ENCODE results near the gene NEGR1.
"Not testable (repeated sequence)": the region's sequence is repeated elsewhere in the genome, so short reads cannot be mapped to it uniquely, and the experiment has no call there.

NEGR1 gene

DNA sequence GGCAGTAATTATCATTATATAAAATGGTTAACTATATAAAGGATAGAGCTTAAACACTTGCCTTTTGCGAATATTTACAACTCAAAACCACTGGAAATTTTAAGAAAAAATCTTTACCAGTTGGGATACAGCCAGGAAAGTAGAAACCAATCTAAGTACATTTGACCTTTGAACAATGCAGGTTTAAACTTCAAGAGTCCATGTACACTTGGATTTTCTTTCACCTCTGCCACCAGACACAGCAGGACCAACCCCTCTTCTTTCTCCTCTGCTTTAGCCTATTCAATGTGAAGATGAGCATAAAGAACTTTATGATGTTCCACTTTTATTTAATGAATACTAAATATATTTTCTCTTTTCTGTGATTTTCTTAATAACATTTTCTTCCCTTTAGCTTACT is 361.1 kb downstream of the NEGR1 start:
- DNase-seq, result no peak

DNA sequence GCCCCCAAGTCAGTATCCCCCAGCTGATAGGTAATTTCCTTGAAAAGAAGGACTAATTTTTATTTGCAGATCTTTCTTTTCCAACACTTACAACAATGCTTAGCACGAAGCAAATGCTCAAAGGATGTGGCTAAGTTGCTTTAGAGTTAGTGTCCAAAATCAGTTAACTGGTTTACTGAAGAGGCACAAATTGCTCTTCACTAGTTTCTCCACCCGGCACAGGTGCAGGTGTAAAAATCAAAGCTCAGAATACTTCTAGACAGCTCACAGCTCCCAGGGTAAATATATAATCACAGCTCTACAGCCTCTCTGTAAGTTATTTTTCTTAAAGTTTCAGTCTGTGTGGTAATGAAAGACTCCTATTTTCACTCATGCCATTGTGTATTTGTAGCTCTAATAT is 361.8 kb downstream of the NEGR1 start:
- no peak for DNase-seq

DNA sequence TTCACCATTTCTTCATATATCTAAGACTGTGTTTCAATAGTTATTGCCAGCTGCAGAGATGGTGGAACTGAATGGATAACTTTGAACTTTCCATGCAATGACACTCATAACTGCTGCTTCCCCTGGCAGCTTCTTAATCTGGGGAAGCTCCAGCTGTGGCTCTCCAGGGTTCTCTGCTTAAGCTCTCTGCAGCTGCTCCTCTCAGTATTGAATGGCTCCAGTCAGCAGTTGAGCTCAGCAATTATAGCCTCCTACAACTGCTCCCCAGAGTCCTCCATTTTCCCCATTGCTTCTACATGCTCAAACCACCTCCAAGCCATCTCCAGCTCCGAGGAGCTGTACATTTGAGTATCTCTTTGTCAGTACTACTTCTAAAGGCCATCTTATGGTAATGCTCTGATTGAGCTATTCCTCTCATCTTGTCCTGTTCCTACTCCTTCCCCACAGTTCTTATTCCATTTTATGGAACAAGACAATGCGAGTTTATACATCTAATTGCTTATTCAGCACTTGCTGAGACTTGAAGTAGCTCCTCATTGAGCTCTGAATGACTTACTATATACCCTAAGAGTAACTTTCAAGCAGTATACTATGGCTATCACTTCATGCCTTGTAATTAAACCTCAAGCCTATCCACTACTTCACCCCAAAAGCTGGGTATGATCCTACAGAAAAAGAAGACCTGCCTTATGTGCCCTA is 362.4 kb downstream of the NEGR1 start:
- no peak for DNase-seq

DNA sequence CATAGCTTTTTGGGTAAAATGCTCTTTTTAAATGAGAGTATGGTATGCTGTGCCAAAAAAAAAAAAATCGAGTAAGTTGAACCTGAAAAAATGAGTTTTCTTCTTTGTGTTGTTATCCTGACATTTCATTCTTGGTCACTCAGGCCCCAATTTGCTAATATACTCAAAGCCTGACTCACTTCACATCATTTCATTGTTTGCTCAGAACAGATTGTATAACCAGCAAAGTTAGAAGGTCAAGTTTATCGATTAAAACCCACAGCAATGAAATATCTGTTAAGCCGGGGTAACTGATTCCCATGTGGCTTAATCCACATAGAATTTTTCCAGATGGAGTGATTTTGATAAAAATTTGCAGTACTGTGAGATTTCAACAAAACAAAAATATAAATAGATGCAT is 363.7 kb downstream of the NEGR1 start:
- DNase-seq, result no peak

DNA sequence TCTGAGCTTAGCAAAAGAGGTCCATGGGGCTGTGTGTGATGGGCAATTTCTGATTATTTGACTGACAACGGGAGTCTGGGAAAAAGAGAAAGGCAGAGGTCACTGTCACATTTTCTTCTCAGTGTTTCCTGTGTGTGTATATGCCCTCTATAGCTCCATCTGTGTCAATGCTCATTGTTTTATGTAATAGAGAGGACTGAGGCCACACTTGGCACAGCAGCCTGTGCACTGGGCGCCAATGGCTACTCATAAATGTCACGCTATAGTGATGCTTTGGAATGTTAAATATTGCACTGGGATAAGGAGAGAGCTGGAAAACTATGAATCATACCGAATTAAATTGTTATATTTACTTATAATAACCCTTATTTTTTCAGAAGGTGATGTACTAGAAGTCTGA is 365.4 kb downstream of the NEGR1 start:
- no peak for DNase-seq

DNA sequence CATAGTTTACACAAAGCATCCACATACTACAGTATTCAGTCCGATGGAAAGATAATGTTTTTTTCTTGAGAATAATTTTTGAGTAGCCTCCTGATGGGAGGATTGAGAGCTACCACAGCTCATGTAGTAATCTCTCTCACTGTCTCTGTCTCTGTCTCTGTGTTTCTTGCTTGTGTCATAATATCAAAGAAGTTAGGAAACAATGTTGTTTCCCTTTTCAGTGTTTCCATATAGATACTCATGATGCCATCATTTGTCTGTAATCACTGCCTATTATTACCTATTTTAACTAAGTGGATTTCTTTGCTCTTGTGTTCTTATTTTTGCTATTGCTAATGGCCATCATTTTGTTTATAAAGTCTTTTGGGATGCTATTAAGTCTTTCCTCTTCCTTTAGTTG is 367.7 kb downstream of the NEGR1 start:
- no peak for DNase-seq

DNA sequence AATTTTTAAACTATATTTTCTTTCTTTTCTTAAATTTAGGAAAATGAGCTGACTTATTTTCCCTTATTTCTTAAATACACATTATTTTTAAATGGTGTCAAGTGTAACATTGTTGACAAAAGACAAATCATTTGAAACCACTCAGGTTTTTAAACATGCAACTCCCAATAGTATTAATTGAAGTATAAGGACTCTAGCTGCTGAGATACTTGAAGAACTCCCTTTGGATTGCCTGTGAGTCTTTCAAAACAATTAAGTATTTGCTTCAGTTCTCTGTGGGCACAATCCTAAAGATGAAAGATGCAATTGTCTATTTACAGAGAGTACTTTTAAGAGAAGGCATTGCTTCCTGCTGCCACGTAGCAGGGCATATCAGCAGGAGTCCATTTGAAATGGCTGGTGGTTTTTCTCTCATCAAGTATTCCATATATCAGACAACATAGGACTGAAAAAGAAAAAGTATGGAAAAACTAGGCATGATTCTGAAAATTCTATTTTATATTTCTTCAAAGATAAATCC is 373.4 kb downstream of the NEGR1 start:
- DNase-seq, result no peak

DNA sequence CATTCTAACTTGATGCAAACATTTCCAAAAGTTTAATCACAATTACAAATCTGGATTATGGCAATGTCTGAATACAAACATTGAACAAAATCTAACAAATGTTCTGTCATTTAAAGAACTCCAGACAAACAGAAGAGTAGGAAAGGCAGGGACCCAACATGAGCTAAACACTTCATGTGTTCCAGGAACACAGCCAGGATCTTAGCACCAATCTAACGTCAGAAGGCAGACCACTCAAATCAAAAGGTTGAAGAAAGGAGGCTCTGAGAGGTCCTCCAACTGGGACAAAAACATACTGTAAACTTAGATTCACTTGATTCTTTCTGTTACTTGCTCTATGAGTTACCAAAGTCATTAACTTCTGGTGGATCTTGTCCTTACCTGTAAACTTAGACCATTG is 374.0 kb downstream of the NEGR1 start:
- no peak for DNase-seq

DNA sequence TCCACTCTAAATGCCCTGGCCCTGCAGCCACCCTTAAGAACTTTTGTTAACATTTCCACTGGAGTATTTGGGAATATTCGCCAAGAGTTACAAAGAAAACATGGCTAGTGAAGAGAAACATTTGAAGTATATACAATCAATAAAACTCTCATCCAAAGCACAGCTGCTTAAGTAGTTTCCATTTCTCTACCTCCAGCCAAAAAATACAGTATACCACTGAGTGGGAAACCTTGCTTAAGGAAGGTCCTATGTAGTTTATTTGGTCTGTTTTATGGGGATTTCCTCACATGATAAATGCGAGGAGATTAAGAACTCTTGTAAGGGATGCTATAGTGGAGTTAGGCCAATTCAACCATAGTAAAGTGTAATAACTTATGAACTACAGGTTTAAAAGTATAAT is 382.5 kb downstream of the NEGR1 start:
- DNase-seq, result no peak

DNA sequence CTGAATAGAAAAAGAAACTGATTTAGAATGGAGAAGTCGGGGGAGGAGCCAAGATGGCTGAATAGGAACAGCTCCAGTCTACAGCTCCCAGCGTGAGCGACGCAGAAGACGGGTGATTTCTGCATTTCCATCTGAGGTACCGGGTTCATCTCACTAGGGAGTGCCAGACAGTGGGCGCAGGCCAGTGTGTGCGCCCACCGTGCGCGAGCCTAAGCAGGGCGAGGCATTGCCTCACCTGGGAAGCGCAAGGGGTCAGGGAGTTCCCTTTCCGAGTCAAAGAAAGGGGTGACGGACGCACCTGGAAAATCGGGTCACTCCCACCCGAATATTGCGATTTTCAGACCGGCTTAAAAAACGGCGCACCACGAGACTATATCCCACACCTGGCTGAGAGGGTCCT is 394.2 kb downstream of the NEGR1 start:
- DNase-seq, result not testable (repeated sequence)

DNA sequence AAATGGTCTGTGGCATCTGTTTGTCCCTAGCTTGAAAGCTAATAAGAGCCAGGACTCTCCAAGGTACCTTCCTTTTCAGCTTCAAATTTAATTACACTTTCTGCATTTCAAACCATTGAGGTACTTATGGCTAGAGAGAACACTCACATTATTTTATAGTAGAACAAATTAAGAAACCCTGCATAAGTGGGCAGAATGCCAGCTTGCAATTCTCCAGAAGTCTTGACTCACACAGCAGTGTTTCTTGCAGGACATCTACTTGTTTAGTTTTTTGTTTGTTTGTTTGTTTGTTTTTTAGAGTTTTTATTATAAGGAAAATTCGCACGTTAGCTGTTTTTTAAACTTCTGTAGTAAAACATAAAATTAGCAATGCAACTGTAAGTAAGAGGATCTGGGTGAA is 397.2 kb downstream of the NEGR1 start:
- DNase-seq, result no peak

DNA sequence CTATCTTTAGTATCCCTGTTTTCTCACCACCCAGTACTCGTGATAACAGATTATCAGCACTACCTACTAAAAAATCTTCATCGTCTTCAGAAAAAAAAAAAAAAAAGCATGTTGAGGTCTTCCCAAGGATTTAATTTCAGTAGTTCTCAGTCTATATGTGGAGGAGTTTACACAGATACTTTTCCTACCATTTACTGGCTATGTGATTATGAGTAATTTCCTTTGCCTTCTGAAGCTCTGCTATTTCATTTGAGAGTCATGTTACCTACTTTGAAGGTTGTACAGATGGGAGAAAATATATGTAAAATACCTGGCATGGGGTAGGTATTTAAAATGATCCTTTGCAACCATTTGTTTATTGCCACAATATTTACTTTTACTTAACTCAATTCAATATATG is 399.7 kb downstream of the NEGR1 start:
- DNase-seq, result no peak

DNA sequence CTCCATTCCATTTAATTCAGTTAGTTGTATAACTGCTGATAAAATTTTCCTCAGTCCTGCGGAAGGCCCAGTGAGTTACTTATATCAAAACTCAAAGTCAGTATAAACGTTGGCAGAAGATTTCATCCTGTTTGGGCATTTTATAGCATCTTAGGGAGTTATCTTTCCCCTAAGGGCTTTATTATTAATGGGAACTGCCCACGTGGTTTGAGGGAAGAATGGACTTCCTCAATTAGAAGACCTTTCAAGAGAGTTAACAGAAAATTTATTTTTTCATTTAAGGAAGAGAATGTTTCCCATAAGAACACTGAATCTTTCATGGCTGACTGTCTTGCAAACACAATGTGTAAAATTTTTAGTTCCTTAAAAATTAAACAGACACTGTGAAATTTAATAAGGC is 400.1 kb downstream of the NEGR1 start:
- no peak for DNase-seq

DNA sequence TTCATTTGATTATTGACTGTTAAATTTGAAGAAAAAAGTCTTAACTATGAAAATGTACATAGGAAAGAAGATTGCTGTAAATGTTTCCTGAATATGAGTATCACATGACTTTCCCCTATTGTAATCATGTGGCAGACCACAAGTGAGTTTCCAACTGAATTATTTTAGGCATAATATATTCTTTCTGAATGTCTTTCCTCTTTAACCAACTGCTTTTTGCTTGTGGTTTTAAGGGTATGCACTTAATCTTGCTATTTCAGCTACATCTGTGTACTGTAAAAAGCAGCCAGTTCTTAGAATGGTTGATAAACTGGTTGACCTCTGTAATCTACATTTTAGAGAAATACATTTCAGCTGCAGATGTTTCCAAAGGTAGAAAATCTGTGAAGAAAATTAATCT is 400.7 kb downstream of the NEGR1 start:
- no peak for DNase-seq

DNA sequence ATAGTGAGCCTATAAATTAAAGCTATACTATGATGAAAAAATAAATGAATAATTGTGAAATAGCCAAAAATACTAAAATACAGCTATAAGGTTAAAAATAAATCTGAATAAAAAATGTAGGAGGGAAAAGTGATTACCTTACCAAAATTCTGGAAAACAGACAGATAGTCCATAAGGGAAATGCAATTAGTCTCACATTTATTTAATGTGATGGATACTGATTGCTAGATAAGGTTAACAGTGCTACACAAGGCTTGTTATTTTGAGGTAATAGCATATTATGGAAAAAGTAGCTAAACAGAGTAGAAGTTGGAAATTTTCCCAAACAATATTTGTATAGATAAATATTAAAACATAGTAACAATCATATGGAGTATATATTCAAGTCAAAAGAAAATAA is 413.0 kb downstream of the NEGR1 start:
- no peak for DNase-seq

DNA sequence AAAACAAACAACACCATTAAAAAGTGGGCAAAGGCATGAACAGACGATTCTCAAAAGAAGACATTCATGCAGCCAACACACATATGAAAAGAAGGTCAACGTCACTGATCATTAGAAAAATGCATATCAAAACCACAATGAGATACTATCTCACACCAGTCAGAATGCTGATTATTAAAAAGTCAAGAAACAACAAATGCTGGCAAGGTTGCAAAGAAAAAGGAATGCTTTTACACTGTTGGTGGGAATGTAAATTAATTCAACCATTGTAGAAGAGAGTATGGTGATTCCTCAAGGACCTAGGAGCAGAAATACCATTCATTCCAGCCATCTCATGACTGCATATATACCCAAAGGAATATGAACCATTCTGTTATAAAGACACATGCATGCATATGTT is 419.6 kb downstream of the NEGR1 start:
- no peak for DNase-seq

DNA sequence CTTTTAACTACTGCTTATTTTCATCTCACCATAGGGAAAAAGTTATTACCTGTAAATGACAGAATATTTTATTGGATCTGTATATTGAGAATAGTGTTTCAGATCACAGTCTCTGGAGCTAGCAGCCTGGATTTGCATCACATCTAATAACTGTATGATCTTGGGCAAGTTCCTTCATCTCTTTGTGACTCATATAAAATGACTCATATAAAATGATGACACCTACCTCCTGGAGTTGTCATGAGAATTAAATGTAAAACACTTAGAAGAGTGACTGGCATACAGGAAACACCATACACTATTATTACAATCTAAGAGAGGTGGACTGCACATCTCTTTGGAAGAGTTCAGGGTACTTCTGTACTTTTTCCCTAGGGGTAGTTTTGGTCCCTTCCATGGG is 421.3 kb downstream of the NEGR1 start:
- no peak for DNase-seq

DNA sequence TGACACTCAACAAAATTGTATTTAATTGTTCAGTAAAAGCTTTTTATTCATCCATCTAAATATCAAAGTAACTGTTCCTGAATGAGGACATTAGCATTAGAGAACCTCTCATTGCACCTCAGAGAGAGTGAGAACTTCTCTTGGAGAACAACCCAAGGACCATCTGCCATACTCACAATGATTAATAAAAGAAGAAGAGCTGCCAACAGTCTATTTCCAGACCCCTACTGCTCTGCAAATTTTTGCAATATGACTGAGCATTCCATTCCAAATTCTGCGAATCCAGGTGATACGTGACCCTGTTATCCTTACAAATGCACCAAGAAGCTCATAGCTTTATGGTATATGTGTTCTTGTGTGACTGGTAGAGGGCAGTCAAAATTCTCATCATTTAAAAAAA is 422.5 kb downstream of the NEGR1 start:
- DNase-seq, result no peak

DNA sequence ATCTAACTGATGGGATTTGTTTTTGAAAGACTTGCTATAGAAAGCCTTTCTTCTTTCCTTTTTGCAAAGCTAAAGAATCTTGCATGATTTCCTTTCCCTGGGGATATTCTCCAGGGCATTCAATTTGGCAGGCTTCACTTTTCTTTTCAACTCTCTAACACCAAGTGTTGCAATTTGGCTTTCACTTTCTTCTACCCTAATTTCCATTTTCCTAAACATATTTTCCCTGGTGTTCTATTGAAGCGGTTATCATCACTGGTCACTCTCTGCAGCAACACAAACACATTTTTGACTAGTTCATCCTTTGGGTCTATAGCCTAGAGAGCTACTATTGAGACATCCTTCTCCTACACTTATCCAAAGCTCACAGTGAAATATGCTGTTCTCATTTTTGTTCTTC is 424.5 kb downstream of the NEGR1 start:
- DNase-seq, result no peak

DNA sequence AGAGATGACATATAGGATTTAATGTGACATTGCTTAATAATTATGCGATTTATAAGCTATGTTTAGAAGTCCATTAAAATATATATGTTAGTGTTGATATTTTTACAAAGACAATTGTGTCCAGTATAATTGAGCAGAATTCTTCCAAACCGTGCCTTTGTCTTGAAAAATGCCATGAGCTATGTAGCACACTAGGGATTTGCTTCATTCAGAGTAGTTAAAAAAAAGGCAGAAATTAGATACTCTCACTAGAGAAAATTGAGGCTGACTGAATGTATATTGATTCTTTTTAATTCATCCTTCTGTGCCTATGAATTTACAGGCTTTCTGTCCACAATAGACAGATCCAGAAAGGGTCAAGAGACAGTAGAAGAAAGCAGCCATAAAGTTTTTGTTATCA is 429.0 kb downstream of the NEGR1 start:
- DNase-seq, result no peak

DNA sequence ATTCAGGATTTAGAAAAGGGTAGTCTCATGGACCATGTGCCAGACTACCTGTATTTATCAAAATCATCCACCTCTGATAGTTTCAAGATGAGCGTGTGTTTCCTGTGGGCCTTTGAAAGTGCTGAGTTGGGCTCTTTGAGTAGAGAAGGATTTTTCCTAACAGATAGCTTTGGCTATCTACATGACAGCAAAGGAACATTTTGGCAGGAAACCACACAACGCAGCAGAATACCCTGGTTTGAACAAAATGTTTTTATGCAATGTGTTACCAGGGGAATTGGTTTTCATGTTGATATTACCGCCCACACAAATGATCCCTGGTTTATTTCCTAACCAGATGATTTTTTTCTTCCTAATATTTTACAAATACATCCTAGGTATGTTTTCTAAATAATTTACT is 431.4 kb downstream of the NEGR1 start:
- DNase-seq, result no peak

DNA sequence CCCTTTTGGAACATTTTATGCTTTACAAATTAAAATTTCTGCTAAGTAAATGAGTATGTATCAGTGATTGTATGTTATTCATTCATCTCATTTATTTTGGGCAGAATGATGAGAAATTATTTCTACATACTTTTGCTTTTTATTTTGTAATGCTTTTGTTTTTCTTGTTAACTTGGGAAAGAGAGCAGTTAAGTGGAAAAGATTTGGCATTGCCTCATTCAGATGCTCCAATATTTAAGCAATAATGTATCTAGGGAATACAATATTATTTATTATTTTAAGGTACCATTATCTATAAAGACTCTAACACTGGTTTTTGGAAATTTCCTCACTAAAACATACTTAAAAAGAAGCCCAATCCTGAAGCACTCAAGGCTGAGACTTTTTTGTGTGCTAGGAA is 431.8 kb downstream of the NEGR1 start:
- no peak for DNase-seq

DNA sequence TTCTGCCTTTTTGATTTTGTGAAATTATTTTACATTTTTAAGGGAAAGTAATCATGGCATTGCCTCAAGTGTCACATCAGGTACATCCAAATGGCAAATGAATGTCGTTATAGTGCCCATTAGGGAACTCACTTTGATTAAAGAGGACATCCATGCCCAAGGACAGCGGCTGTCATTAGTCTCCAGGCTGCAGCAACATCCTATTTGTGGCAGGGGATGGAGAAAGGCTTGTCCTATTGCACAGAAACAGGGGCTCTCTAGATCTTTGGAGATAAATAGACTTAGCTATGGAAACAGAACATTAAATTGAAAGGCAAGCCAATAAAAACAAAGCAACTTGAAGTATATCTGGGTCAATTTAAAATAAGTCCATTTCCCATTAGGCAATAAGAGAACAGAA is 439.3 kb downstream of the NEGR1 start:
- DNase-seq, result no peak

DNA sequence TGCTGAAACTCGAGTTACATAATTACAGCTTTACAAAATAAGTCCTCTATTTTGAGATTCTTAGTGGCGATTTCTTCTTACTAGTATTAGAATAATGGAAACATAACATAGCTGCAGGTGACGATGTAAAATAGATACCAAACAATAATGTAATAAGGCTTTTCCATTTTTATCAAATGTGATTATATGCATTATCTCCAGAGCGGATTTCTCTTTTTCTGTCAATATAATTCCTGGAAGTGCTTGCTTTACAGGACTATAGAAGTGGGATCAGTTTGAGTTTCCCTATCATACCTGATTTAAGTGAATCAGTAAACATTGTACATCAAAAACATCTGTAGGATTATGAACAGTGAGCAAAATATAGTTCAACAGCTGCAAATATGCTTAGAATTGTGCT is 442.5 kb downstream of the NEGR1 start:
- no peak for DNase-seq

DNA sequence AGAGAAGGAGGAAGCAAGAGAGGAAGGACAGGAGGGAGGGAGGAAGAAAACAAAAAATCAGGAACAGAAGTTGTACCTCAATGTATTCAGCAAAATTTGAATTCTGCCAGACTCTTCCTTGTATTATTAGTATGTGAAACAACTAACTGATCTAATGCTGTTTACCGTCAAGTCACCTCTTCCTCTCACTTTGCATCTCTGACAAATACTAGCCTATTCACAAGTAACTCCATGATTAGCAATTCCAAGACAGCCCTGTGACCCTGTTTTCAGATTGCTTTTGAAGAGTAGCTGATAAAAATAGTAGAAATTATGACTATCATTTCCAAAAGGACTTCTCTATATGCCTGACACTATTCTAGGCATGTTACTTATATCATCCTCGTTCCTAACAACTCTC is 445.4 kb downstream of the NEGR1 start:
- no peak for DNase-seq

DNA sequence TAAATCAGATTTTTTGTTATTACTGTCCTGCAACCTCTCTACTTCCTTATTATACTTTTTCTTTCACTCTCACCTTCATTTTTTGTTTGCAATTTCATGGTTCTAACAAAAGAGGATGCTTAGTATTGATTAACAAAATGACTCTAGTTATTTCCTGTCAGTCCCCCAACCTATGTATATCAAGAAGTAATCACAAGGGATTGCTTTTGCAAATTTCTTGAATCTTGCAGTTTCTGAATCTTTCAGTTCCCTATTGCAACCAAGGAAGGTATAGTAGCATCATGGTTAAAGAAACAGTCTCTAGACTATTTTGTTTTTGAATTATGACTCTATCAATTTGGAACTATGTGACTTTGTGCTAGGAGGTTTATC is 446.9 kb downstream of the NEGR1 start:
- no peak for DNase-seq
